Ovary (tissue), 9 donors: ENCODE measurements around the gene HHAT. TPM values are rescaled to one million over a fixed set of nuclear protein-coding genes. Genes with fewer than 3 reads are reported as not detected.

Experiments
- DNase-seq, 5 donors: peaks; one replicate each; pipeline ENCODE4 v3.0.0-alpha.2; 2019 to 2020
- H3K27ac ChIP-seq, 2 donors: fragments of 200-600 bp; one replicate each; pipeline versions ENCODE4 v1.5.1 to v1.8.0; 2019 to 2022
- H3K27me3 ChIP-seq: fragments of 200-600 bp; one replicate; pipeline ENCODE4 v1.8.0; 2022
- H3K36me3 ChIP-seq: fragments of 200-600 bp; sonication (generic); one replicate; pipeline ENCODE4 v1.5.1; 2019
- H3K4me1 ChIP-seq: one replicate; pipeline ENCODE4 v1.8.1; 2013; ENCODE audit warnings: mild to moderate bottlenecking, moderate library complexity; ENCODE audit not compliant: insufficient read depth
- H3K4me3 ChIP-seq: fragments of 200-600 bp; sonication (generic); one replicate; pipeline ENCODE4 v1.5.1; 2017
- H3K9me3 ChIP-seq, 2 donors: fragments of 200-600 bp in 1 of 2; sonication (generic) in 1 of 2; one replicate each; pipeline versions ENCODE4 v1.5.1 to v1.8.1; 2013 to 2019; ENCODE audit warnings: mild to moderate bottlenecking in 1 of 2, moderate library complexity in 1 of 2
- EP300 ChIP-seq: sonication (generic); formaldehyde crosslinking; IDR thresholded peaks from one replicate; pipeline ENCODE4 v1.6.1; 2017; ENCODE audit warnings: antibody characterized with exemption
- POLR2A ChIP-seq: fragments of 450-650 bp; IDR thresholded peaks from one replicate; pipeline ENCODE4 v1.6.1; 2017; ENCODE audit warnings: antibody characterized with exemption, mild to moderate bottlenecking, moderate library complexity
- WGBS, 3 donors: extraction: QIAGEN DNeasy Blood & Tissue Kit in 1 of 3; methylation state at CpG; one replicate each; pipeline versions ENCODE4 v1.1.5 to v1.1.7; 2013 to 2017; 5-methylcytosine and 5-hydroxymethylcytosine counted together
- intact Hi-C, 4 donors: fragments of 100-400 bp; cut with DNase I; formaldehyde crosslinking; loops; one replicate each; pipeline versions ENCODE4 v1.11.0 to v1.15.1; 2022 to 2023
- polyA plus RNA-seq, 2 donors: library from polyadenylated mRNA; stranded (reverse); fragments of 200-250 nt in 1 of 2; fragments of 350-450 nt in 1 of 2; fragmentation: Illumina TruSeq in 1 of 2; extraction: RNeasy Lipid Tissue Mini Kit (QIAGEN cat#74804) in 1 of 2; gene quantifications; one replicate each; pipeline ENCODE4 v1.2.3, GENCODE V29; 2013 to 2014
- total RNA-seq, 7 donors: library from RNA; depleted of rRNA in 2 of 7; stranded (reverse); fragments of >200 nt in 2 of 7; fragmentation: NEBNext Ultra II Directional in 3 of 7; extraction: Animal tissue kit (Norgen Biotek cat#: 25700) in 3 of 7; gene quantifications; one replicate each; pipeline versions ENCODE4 v1.1.0 to v1.2.4, GENCODE V29; 2016 to 2023
- TF ChIP-seq, protein P1 (sequence below), 3 donors: fragments of 450-650 bp in 2 of 3; fragments of 200-600 bp in 1 of 3; IDR thresholded peaks; one replicate each; pipeline versions ENCODE4 v1.5.1 to v1.8.0; 2016 to 2022; ENCODE audit warnings: antibody characterized with exemption in 3 of 3, mild to moderate bottlenecking in 1 of 3
- donor health status: DM: no; HTN: no; CAD: no; lungs with moderate emphysema.
- donor health status: DM: no; HTN: no; CAD: no.
- donor health status: Bipolar disorder and iron deficiency.
- donor health status: DM: yes; HTN: yes; CAD: no.
- donor health status: DM: no; HTN: no; CAD: no.
- donor health status: DM: yes; HTN: yes; CAD: no.

Gene HHAT
- total and polyA plus RNA-seq, 9 donors: 2.1 to 10.5 (median 4.1) TPM

DNA sequence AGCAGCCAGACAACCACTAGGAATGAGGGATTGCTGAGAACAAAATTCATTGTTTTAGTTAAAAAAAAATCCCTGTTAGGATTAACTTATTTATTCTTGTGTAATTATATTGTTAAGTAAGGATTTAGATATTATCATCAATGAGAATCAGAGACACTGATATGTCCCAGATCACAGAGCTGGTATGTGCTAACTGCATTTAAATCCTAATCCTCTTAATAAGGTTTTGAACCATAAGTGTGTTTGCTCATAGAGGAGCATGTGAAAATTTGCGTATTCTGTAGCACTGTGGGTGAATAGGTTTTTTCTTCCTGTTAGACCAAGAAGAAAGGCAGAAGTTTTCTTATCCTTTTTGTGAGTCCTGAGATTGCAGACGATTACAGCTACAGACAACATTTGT lies 147.1 kb downstream of the HHAT start:
- H3K27ac ChIP-seq: no peak overlapping the region
- DNase-seq: no peak
- no peaks in the 10 kb centered on the region for H3K4me1 ChIP-seq
- TF ChIP-seq, protein P1, sequence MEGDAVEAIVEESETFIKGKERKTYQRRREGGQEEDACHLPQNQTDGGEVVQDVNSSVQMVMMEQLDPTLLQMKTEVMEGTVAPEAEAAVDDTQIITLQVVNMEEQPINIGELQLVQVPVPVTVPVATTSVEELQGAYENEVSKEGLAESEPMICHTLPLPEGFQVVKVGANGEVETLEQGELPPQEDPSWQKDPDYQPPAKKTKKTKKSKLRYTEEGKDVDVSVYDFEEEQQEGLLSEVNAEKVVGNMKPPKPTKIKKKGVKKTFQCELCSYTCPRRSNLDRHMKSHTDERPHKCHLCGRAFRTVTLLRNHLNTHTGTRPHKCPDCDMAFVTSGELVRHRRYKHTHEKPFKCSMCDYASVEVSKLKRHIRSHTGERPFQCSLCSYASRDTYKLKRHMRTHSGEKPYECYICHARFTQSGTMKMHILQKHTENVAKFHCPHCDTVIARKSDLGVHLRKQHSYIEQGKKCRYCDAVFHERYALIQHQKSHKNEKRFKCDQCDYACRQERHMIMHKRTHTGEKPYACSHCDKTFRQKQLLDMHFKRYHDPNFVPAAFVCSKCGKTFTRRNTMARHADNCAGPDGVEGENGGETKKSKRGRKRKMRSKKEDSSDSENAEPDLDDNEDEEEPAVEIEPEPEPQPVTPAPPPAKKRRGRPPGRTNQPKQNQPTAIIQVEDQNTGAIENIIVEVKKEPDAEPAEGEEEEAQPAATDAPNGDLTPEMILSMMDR (IDR thresholded peaks at IDR 0.05): no peak
- TF ChIP-seq EP300 (no peak), POLR2A (no peak)
- no peaks in the 10 kb centered on the region for H3K9me3 ChIP-seq
- no peaks in the 10 kb centered on the region for H3K27me3 ChIP-seq
- H3K36me3 ChIP-seq: no peaks in the 10 kb centered on the region
- intact Hi-C loops: no loop called here
- no peak overlapping the region for H3K4me3 ChIP-seq
- WGBS, 3 donors: 62 to 94% (median 90%) methylated on average over 2 of the region's 2 CpGs

DNA sequence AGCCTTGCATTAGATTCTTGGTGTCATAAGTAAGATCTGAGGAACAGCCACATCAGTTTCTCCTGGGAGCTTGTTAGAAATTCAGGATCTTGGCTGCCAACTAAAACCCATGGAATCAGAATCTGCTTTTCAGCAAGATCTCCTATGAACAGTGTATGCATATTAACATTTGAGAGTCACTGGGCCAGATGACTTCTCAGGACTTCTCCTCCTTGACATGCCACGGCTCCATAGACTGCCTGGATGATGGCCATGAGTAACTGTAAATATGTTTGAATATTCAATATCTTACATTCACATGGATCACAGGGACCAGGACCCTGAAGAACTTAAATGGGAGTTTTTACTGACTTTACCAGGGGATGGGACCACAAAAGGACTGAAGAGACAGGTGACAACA lies 148.0 kb downstream of the HHAT start:
- Histone ChIP-seq H3K27ac (no peak overlapping the region), H3K9me3 (no peaks in the 10 kb centered on the region), H3K27me3 (no peaks in the 10 kb centered on the region), H3K36me3 (no peaks in the 10 kb centered on the region), H3K4me1 (no peaks in the 10 kb centered on the region), H3K4me3 (no peak overlapping the region)
- no peak for DNase-seq
- 89 to 92% (median 91%) methylated on average over 1 of the region's 1 CpG for WGBS, 3 donors
- intact Hi-C loops: no loop called here
- no peak for TF ChIP-seq POLR2A

DNA sequence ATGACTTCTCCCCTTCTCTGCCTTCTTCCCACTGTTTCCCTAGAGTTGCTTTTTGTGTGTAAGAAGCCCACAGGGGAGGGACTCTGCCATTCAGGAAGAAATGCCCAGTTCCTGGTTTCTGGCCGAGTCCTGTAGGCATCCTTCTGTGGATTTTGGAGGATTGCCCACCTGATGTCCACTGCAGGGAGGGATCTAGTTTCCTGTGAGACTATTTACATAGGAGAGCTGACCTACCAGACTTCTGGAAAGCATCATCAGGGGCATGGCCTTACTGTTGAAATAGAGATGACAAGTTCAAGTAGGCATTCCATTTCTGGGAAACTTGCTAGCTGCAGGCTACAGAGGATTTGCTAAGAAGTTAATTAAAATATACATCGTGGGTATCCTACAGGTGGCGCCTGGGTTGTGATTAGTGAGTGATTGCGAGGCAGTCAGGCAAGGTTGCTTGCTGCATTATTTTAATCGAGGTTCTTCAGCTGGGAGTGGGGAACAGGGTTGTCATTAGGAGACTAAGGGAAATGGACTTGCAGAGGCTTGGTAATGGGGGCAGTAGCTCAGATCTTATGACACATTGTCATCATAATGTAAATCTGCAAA lies 148.7 kb downstream of the HHAT start:
- no peak for DNase-seq

DNA sequence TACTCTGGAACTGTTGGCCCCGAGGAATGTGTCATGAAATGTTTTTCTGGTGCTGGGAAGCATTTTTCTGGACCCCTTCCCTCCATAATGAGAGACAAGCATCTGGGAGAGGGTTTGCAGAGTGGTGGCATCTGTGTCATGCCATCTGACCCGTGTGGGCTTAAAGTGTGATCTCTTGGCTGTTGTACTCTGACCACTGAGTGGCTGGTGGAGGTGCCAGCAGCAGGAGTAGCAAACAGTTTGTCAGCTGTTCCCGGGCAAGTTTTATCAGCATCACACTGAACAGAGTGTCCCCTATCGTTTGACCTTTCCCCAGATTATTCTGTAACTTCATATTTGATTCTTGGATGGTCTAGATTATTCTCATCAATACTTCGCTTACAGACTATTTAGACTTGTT lies 150.1 kb downstream of the HHAT start:
- Histone ChIP-seq H3K36me3 (no peaks in the 10 kb centered on the region), H3K27ac (no peak overlapping the region), H3K4me1 (no peaks in the 10 kb centered on the region), H3K4me3 (no peak overlapping the region), H3K27me3 (no peaks in the 10 kb centered on the region), H3K9me3 (no peaks in the 10 kb centered on the region)
- 87 to 93% (median 92%) methylated on average over 5 of the region's 5 CpGs for WGBS, 3 donors
- intact Hi-C loops: no loop called here
- TF ChIP-seq, protein P1 (IDR thresholded peaks at IDR 0.05): no peak
- TF ChIP-seq POLR2A (no peak), EP300 (no peak)
- DNase-seq: no peak

More for the DNA sequence above, 148.7 kb downstream of the HHAT start:
- H3K27me3 ChIP-seq: no peaks in the 10 kb centered on the region
- H3K4me3 ChIP-seq: no peak overlapping the region
- TF ChIP-seq EP300 (no peak), POLR2A (no peak)
- TF ChIP-seq, protein P1 (IDR thresholded peaks at IDR 0.05): no peak
- H3K4me1 ChIP-seq: no peaks in the 10 kb centered on the region
- intact Hi-C loops: no loop called here
- H3K36me3 ChIP-seq: no peaks in the 10 kb centered on the region
- no peaks in the 10 kb centered on the region for H3K9me3 ChIP-seq
- 65 to 70% (median 67%) methylated on average over 5 of the region's 5 CpGs for WGBS, 3 donors
- H3K27ac ChIP-seq: no peak overlapping the region

DNA sequence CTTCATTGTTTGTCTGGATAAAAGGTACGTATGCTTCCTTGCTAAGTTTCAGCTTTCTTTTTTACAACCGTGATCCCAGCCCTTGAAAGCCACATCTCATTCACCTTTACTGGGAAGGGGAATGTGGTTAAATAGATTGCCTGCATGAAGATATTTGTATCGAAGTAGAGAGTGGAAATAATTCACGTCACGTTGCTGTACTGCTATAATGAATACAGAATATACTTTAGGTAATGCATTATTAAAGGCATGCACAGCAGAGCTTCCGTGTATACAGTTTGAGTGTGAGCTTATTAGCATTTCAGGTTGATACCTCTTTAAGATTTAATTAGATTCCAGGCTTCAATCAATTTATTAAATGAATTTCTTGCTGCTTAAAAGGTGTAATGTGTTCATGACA lies 153.8 kb downstream of the HHAT start:
- no peak for TF ChIP-seq POLR2A
- TF ChIP-seq EP300: no peak
- TF ChIP-seq, protein P1 (IDR thresholded peaks at IDR 0.05): no peak
- DNase-seq: no peak
- H3K27me3 ChIP-seq: no peaks in the 10 kb centered on the region
- no peak overlapping the region for H3K27ac ChIP-seq
- WGBS, 3 donors: 83 to 85% (median 84%) methylated on average over 6 of the region's 6 CpGs
- no peak overlapping the region for H3K4me3 ChIP-seq
- no peaks in the 10 kb centered on the region for H3K36me3 ChIP-seq
- no peaks in the 10 kb centered on the region for H3K9me3 ChIP-seq
- no peaks in the 10 kb centered on the region for H3K4me1 ChIP-seq
- intact Hi-C loops: no loop called here
